HG03045 (cell line): ENCODE results near the gene MMD.
"Not testable (repeated sequence)": the region's sequence is repeated elsewhere in the genome, so short reads cannot be mapped to it uniquely, and the experiment has no call there.

Source experiments
- ATAC-seq: cut with Tn5 transposase; IDR thresholded peaks from one replicate; pipeline ENCODE4 v1.9.1; 2021; ENCODE audit warnings: mild to moderate bottlenecking, moderate library complexity; ENCODE audit not compliant: unreplicated experiment

Gene MMD

GRCh38 chr17:55424893-55425540, 3.4 kb upstream of the MMD start:
- ATAC-seq = no peak

DNA sequence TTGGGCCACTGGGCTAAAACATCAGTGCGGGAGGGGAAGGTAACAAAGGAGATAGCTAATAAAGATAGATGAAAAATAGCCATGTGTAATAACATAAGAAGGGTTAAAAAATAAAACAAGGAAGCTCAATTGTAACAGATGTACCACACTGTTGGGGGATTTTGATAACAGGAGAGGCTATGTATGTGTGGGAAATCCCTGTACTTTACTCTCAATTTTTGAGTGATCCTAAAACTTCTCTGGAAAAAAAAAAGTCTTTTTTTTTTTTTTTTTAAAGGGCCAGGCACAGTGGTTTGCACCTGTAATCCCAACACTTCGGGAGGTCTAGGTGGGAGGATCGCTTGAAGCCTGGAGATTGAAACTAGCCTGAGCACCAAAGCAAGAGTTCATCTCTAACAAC, 1.9 kb upstream of the MMD start:
- ATAC-seq = no peak

GRCh38 chr17:55422828-55423164, 1.2 kb upstream of the MMD start:
- ATAC-seq = not testable (repeated sequence)

GRCh38 chr17:55420776-55421178, 858 bp downstream of the MMD start:
- no peak for ATAC-seq

- ATAC-seq = no peak
Observed at GRCh38 chr17:55420067-55420775, 1.4 kb downstream of the MMD start.

GRCh38 chr17:55418369-55419268, 3.0 kb downstream of the MMD start:
- no peak for ATAC-seq

DNA sequence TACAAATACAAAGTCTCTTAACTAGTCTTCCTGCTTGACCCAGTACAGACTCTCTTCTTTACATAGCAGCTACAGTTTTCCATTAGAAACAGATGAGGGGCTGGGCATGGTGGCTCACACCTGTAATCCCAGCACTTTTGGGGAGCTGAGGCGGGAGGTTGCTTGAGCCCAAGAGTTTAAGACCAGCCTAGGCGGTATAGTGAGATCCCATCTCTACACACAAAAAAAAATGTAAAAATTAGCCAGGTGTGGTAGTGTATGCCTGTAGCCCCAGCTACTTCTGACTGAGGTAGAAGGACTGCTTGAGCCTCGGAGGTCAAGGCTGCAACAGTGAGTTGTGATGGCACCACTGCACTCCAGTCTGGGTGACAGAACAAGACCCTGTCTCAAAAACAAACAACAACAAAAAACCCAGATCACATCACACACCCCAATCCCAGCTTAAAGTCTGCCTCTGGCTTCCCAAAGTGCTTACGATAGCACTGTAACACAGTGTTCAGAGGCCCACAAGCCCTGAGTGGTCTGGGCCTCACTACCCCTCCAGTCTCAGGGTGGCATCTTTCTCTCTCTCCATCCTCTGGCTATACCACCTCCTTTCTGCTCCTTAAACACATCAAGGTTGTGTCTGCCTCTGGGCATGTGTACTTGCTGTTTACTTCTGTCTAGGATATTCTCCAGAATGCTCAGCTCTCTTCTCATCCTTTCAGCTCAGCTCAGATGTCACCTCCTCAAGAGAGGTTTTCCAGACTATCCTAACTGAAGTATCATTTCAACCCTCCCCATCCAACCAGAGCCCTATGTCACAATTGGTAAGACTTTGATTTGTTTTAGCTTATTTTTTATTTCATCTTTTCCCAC, 4.0 kb downstream of the MMD start:
- no peak for ATAC-seq

- no peak for ATAC-seq
Observed at GRCh38 chr17:55416470-55417052, 5.1 kb downstream of the MMD start.

DNA sequence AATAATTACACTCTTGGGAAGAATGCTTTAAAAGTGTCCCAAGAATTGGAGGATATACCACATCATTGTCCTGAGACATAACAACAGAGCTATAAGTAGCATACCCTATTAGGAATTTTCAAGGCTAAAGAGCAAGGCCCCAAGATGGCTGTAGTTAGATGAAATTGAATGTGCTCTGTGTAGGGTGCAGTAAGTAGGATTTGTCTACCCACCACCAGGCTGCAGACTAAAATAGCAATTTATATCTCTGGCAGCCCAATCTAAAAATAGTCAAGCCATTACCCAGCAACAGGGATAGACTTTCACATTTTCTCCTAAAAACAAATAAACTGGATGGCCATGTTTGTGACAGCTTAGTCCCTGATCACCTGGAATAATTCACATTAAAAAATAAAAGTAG, 5.6 kb downstream of the MMD start:
- no peak for ATAC-seq

DNA sequence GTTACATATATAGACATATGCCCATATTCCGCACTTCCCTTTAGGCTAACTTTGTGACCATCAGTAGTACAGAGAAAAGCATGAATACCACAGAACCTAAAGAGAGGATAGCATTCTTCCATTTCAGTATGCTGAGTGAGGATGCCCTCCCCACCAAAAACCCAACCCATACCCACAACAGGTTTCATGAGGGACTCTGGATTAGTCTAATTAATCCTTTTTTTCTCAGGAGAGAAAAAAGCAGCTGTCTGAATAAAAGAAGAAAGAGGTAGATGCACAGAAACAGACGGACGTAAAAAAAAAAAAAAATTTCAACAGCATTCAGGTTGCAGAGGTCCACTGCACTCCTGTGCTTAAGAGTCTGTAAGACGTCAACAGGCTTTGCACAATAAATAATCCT, 6.7 kb downstream of the MMD start:
- no peak for ATAC-seq

DNA sequence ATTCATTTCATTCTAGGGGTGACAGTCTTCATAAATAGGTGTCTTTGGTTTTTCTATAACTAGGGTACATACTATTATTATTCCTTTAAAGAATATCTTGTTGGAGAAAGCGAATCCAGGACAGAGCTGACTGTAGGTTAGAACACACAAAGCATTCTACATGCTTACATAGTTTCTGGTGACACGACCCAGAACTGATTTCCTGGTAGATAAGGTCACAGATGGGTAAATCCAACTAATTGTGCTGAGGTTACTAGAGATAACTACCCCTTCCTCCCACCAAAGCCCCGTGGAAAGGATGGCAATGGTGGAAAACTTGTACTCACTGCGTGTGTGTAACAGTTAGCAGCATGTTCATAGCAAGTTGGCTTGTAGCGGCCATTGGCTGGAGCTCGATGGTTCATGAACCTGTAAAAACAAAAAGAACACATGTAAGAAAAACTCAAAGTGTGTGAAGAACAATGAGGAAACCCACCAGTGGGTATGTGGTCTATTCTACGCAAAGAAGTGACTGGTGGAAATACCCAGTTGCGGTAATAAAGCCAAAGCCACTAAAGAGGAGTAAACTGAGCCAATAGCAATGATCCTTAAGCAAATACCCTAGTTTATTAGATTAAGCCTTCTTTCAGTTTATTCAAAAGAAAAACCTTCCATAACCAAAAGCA, 7.7 kb downstream of the MMD start:
- ATAC-seq = no peak

DNA sequence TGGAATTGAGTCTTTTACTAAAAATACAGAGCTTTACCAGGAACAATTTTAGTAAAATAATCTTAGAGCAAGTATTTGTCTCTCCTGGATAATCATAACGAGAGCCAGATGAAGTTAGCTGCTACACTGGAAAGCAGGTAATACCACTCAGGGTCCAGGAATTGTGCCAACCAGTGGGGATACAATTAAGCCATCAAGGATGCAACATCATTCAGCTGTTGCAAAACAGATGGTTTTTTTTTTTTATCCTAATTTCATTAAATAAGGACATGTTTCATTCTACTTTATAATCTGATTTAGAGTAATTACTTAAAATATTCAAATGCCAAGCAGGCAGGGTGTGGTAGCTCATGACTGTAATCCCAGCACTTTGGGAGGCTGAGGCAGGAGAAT, 10.2 kb downstream of the MMD start:
- ATAC-seq = no peak

DNA sequence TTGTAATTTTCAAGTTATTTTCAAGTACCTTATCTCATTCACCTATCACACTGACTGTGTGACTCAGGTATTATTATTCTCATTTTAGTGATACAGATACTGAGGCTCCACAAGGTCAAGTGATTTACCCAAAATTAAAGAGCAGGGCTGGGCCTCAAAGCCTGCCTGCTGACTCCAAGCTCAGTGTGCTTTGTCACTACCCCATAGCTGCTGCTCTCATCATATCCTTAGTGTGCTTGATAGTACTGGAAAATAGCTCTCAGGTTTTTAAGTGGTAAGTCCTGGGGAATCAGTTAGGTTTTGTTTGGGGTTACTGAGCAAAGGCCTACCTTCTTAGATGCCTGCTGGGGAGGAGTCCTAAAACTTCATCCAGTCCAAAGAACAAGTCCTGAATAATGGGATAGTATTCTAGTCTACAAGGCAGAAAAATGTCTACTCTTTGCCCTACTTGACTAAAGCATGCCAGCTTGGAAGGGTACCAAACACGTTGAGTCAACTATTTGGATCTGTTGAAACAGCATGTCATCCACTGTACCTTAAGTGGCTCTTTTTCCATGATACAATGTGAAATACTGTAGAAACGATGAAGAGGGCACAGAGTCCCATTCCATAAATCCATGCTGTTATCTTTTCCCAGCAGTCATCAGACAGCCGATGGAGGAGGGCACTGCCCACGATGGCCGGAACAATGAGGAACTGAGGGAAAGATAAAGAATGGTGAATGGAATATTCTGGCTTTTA, 10.7 kb downstream of the MMD start:
- ATAC-seq = no peak

- ATAC-seq = no peak
Observed at GRCh38 chr17:55409030-55409800, 12.4 kb downstream of the MMD start.

GRCh38 chr17:55407641-55408566, 13.7 kb downstream of the MMD start:
- ATAC-seq = no peak

- no peak for ATAC-seq
Observed at GRCh38 chr17:55405600-55405999, 16.0 kb downstream of the MMD start.

DNA sequence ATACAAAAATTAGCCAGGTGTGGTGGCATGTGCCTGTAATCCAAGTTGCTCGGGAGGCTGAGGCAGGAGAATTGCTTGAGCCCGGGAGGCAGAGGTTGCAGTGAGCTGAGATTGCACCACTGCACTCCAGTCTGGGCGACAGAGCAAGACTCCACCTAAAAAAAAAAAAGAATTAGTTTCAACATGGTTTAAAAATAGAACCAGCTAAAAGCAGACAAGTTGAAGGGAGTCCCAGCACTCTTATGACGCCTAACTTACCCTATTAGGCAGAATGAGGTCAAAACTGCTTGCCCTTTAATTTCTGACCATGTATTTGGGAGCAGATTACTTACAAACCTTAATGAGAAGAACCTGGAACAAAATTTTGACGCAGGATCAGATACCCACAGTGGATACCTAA, 17.4 kb downstream of the MMD start:
- ATAC-seq = not testable (repeated sequence)

GRCh38 chr17:55402374-55402773, 19.3 kb downstream of the MMD start:
- ATAC-seq = no peak
